AG04449 (cell line): ENCODE measurements around the gene ITGB8.

ENCODE experiments used
- CTCF ChIA-PET: fragments of 350-600 bp; formaldehyde crosslinking; extraction: SDS; loops from one replicate; lab custom pipeline; 2021; ENCODE audit warnings: antibody characterized with exemption; lab: Yijun Ruan, JAX
- POLR2A ChIA-PET: fragments of 400-600, 350-600 bp; formaldehyde crosslinking; extraction: SDS; loops from one replicate; lab custom pipeline; 2020; ENCODE audit warnings: antibody characterized with exemption, inconsistent platforms; lab: Yijun Ruan, JAX
- DNase-seq: peaks from one replicate; pipeline ENCODE4 v3.0.0-alpha.2; 2010; ENCODE audit warnings: low read depth, low spot score
- H3K4me3 ChIP-seq: 2 replicates; pipeline ENCODE4 v1.5.1; 2011; ENCODE audit warnings: low read depth, mild to moderate bottlenecking, control low read depth, low read length
- TF ChIP-seq, protein P1 (sequence below): IDR thresholded peaks from one replicate; pipeline ENCODE4 v1.5.1; 2011; ENCODE audit warnings: mild to moderate bottlenecking, moderate library complexity, low read length, control low read depth, inconsistent platforms; ENCODE audit not compliant: insufficient read depth; ENCODE audit errors: missing control alignments

The ITGB8 gene

DNA sequence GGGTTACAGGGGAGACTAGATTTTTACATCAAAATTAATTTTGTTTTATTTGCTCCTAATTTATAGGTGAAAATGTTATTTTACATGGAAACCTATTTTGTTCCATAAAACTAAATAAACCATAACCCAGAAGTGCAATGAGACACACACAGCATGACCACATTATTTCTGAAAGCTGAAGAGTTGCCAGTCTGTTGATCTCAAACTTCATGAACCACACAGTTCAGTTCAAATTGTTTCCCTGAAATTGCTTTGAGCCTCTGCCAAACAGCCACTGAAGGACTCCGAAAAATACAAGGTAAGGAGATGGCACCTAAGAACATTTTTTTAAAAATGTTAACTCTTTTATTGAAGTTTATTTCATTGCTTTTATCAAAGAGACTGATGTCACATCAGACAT is 25.0 kb upstream of the ITGB8 start:
- ChIA-PET POLR2A (no interaction called here), CTCF (interaction anchor here (0.6 to 0.9 kb wide), 2 partner anchors 9 to 132 kb away, joined by 3 read pairs; no protein-coding TSS in a partner anchor)
- no peak overlapping the region for H3K4me3 ChIP-seq
- DNase-seq, result no peak
- TF ChIP-seq, protein P1, sequence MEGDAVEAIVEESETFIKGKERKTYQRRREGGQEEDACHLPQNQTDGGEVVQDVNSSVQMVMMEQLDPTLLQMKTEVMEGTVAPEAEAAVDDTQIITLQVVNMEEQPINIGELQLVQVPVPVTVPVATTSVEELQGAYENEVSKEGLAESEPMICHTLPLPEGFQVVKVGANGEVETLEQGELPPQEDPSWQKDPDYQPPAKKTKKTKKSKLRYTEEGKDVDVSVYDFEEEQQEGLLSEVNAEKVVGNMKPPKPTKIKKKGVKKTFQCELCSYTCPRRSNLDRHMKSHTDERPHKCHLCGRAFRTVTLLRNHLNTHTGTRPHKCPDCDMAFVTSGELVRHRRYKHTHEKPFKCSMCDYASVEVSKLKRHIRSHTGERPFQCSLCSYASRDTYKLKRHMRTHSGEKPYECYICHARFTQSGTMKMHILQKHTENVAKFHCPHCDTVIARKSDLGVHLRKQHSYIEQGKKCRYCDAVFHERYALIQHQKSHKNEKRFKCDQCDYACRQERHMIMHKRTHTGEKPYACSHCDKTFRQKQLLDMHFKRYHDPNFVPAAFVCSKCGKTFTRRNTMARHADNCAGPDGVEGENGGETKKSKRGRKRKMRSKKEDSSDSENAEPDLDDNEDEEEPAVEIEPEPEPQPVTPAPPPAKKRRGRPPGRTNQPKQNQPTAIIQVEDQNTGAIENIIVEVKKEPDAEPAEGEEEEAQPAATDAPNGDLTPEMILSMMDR, result no peak

DNA sequence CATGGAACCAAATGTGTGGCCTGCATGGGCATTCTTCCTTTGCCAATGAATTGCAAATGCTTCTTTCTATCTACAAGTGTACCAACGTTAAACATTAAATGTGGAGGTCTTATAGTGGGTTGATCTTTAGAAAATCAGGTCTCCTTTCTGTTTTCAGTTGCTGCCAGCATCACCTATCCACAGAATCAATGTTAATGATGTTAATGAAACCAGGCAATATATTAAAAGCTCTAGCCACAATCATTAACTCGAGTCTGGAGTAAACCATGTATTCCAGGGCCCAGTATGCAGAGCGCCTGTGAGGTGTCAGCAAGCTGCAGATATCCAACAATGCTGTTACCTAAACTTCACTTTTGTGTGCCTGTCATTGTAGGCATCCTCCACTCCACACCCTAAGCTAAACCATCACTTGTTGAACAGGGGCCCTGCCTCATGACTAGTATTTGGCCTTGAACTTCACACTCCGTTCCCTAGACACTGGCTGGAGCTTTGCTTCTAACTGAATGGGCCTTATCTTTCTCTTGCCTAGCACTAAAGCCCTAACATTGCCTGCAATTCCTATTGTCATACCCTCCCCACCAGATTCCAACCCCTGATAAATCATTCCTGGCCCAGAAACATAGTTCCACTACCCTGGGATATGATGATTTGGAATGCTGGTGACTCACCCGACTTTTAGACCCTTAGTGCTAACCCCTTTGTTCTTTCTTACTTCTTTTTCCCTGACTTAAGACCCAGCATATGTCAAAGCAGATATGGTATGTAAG is 24.3 kb upstream of the ITGB8 start:
- ChIA-PET POLR2A (no interaction called here), CTCF (no interaction called here)
- no peak for DNase-seq
- TF ChIP-seq, protein P1, result no peak
- no peak overlapping the region for H3K4me3 ChIP-seq

DNA sequence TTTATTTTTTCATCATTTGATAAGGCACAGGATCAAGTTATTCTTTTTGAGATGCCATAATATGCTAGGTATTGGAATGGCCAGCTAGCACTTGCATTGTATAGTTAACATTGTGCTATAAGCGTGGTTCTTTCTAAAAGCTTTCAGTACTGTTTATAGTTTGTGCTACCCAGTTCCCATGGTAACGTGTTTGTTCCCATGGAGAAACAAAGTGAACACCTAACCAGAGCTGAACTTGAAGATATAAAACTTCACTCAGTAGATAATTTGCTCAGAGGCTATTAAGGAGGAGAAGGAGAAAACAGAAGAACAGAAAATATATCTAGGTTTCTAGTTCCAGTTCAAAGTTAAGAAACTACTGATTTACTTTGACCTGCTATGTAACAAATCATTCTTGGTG is 23.6 kb upstream of the ITGB8 start:
- no peak overlapping the region for H3K4me3 ChIP-seq
- TF ChIP-seq, protein P1, result no peak
- DNase-seq, result no peak
- ChIA-PET CTCF (interaction anchor here (0.8 kb wide), 1 partner anchor 134 kb away, joined by 3 read pairs; no protein-coding TSS in a partner anchor), POLR2A (no interaction called here)

DNA sequence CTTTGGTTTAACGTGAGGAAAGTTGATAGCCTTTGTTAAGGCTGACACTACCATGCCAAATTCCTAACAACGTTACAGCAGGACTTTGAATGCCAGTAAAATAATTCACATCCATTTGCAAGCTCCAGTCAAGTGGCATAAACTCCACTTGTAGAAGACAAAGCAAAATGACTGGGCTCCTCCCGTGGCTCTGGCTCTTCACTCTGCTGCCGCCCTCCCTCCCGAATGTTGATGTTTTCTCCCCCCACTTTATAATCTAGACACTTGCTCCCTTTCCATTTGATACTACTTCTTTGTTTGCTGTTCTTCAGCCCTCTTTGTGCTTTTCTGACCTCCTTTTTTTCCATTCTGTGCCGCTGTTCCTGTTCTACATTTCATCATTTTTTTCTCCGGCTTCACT is 22.8 kb upstream of the ITGB8 start:
- POLR2A ChIA-PET, result no interaction called here
- no peak for DNase-seq

DNA sequence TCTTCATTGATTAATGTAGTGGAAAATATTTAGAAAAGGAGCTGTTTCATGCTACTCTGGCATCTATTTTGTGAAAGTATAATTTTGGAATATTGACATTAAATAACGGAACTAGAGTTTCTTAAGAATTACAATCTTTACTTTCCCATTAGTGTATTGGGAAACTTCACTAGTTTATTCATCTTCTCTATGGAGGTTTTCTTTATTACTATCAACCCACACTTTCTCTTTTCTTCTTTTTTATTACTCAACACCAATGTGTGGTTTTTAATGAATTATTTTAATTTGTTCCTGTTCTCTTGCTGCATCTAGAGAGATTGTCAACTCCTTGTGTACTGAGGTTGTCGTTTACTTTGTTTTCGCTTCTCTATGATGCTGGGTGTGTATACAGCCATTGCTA is 20.4 kb upstream of the ITGB8 start:
- ChIA-PET CTCF (interaction anchor here (0.9 to 3.6 kb wide), 8 partner anchors 9 to 563 kb away, joined by 3 to 26 read pairs (median 8); no protein-coding TSS in a partner anchor), POLR2A (no interaction called here)
- TF ChIP-seq, protein P1, result no peak
- no peak overlapping the region for H3K4me3 ChIP-seq
- no peak for DNase-seq

More for the DNA sequence above, 22.8 kb upstream of the ITGB8 start:
- TF ChIP-seq, protein P1, result no peak
- H3K4me3 ChIP-seq, result no peak overlapping the region
- CTCF ChIA-PET, result interaction anchor here (0.8 kb wide), 1 partner anchor 135 kb away, joined by 3 read pairs; no protein-coding TSS in a partner anchor

DNA sequence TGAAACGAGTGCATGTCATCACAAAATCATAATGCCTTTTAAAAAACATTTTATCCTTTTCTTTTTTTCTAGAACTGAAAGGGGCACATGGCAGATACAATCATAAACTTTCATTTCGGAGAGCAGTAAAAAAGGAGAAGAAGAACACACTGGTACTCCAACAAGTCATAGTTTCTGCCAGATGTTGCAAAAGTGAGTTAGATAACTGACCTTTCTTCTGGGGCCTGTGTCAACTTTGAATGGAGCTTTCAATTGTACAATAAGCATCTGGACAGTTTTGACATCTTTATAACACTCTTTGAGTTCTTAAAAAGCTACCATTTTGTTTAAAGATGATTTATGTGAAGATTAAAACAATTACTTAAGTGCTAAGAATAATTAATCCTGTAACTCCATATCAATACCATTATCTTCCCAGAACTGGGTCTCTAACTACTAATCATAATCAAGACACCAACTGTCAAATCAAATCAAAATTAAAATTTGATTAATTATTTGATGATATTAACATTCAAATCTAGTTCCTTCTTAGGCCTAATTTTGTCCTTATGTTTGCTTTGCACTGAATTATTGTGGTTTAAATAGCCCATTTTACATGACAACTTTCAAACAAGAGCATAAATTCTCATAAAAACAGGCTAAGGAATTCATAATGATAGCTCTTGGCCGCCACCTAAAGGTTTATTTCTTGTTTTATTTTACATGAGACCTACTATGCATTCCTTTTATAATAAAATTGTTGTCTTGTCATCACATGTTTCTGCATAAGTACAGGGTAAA is 19.5 kb upstream of the ITGB8 start:
- CTCF ChIA-PET, result interaction anchor here (0.5 to 3.6 kb wide), 14 partner anchors 9 to 1722 kb away, joined by 3 to 26 read pairs (median 5); no protein-coding TSS in a partner anchor
- TF ChIP-seq, protein P1, result peak; percentile 17
- no peak overlapping the region for H3K4me3 ChIP-seq
- DNase-seq, result no peak
- POLR2A ChIA-PET, result no interaction called here
